ENCODE measurements around the gene P4HA1. TPM values are rescaled to one million over a fixed set of nuclear protein-coding genes. Genes with fewer than 3 reads are reported as not detected.

Gene P4HA1
- total and polyA plus RNA-seq, 7 experiments from 2014 or later = 10.5 to 74.7 (median 14.7) TPM

GRCh38 chr10:73097305-73097670 is 622 bp upstream of the P4HA1 start:
- peak overlapping the region; percentile 91 to 97 (median 96) for H3K4me3 Mint-ChIP-seq
- H3K27me3 Mint-ChIP-seq = peaks cover 0 to 3% (median 0%) of the 10 kb centered on the region in 5 donors
- no peaks in the 10 kb centered on the region for H3K27me3 ChIP-seq (ENCODE audit: control insufficient read depth in 2 of 2, insufficient read depth in 2 of 2, low read length in 2 of 2)
- peak overlapping the region; percentile 76 to 98 (median 92) for H3K27ac Mint-ChIP-seq
- peaks cover 0 to 12% of the 10 kb centered on the region in 2 donors for H3K4me1 ChIP-seq (ENCODE audit: control insufficient read depth in 2 of 2, insufficient read depth in 2 of 2, low read length in 2 of 2)
- DNase-seq = no peak
- peaks cover 0 to 8% (median 0%) of the 10 kb centered on the region in 3 experiments for H3K36me3 ChIP-seq (ENCODE audit: control insufficient read depth in 2 of 3, insufficient read depth in 3 of 3, low read length in 3 of 3)
- peaks cover 0 to 5% (median 5%) of the 10 kb centered on the region in 5 donors for H3K36me3 Mint-ChIP-seq
- H3K9me3 Mint-ChIP-seq = no peaks in the 10 kb centered on the region
- ChIA-PET CTCF (interaction anchor here (0.6 to 3.3 kb wide), 17 partner anchors 11 to 274 kb away, joined by 3 to 46 read pairs (median 5); partner anchors contain the start of genes FAM149B1 and NUDT13), POLR2A (interaction anchor here (0.5 to 3.0 kb wide), 10 partner anchors 13 to 156 kb away, joined by 3 to 33 read pairs (median 4); partner anchors contain the start of genes DNAJC9, ECD, FAM149B1 and MRPS16)
- peak overlapping the region; percentile 60 for H3K4me3 ChIP-seq (ENCODE audit: low read length)
- H3K4me1 Mint-ChIP-seq = peaks cover 13 to 39% (median 33%) of the 10 kb centered on the region in 7 donors
- H3K27ac ChIP-seq (ENCODE audit: low read depth, low read length) = peak overlapping the region; percentile 97
- ATAC-seq = no peak
- H3K9me3 ChIP-seq (ENCODE audit: control insufficient read depth in 2 of 3, low read length in 3 of 3) = no peaks in the 10 kb centered on the region
- intact Hi-C loops (cut with micrococcal nuclease) = loop anchor here (1.0 to 5.0 kb wide), 11 partner anchors 13 to 1055 kb away; partner anchors contain the start of genes NUDT13 (in 2 of the 2), ADK (in 1 of the 2), AP3M1 (in 1 of the 2) and CFAP70 (in 1 of the 2)

GRCh38 chr10:73096041-73096448 is 621 bp downstream of the P4HA1 start:
- H3K27me3 Mint-ChIP-seq = peaks cover 0 to 3% (median 0%) of the 10 kb centered on the region in 5 donors
- Histone ChIP-seq H3K36me3 (ENCODE audit: control insufficient read depth in 2 of 3, insufficient read depth in 3 of 3, low read length in 3 of 3) (peaks cover 0 to 8% (median 0%) of the 10 kb centered on the region in 3 experiments), H3K27ac (ENCODE audit: low read depth, low read length) (peak overlapping the region; percentile 97), H3K4me3 (ENCODE audit: low read length) (peak overlapping the region; percentile 60), H3K4me1 (ENCODE audit: control insufficient read depth in 2 of 2, insufficient read depth in 2 of 2, low read length in 2 of 2) (peaks cover 0 to 12% of the 10 kb centered on the region in 2 donors), H3K9me3 (ENCODE audit: control insufficient read depth in 2 of 3, low read length in 3 of 3) (no peaks in the 10 kb centered on the region), H3K27me3 (ENCODE audit: control insufficient read depth in 2 of 2, insufficient read depth in 2 of 2, low read length in 2 of 2) (no peaks in the 10 kb centered on the region)
- ATAC-seq (peak; percentile 44), DNase-seq (peak; percentile 53 to 73 (median 67))
- H3K9me3 Mint-ChIP-seq = no peaks in the 10 kb centered on the region
- POLR2A ChIA-PET = interaction anchor here (0.7 to 3.0 kb wide), 13 partner anchors 12 to 1162 kb away, joined by 3 to 33 read pairs (median 4); partner anchors contain the start of genes DNAJC9, ECD, FAM149B1 and NUDT13
- intact Hi-C loops (cut with micrococcal nuclease) = loop anchor here (1.0 to 5.0 kb wide), 15 partner anchors 37 to 1056 kb away; partner anchors contain the start of genes DNAJB12 (in 2 of the 2), DNAJC9 (in 2 of the 2), ECD (in 2 of the 2) and FAM149B1 (in 2 of the 2)
- peaks cover 0 to 6% (median 0%) of the 10 kb centered on the region in 5 donors for H3K36me3 Mint-ChIP-seq
- peaks cover 13 to 47% (median 40%) of the 10 kb centered on the region in 7 donors for H3K4me1 Mint-ChIP-seq
- H3K4me3 Mint-ChIP-seq = peak overlapping the region; percentile 91 to 97 (median 96)
- CTCF ChIA-PET = interaction anchor here (0.6 to 3.3 kb wide), 13 partner anchors 13 to 1486 kb away, joined by 3 to 46 read pairs (median 5); partner anchors contain the start of genes DNAJC9 and FAM149B1
- peak overlapping the region; percentile 76 to 98 (median 92) for H3K27ac Mint-ChIP-seq

- ChIA-PET POLR2A (interaction anchor here (0.6 to 3.0 kb wide), 16 partner anchors 11 to 1191 kb away, joined by 3 to 33 read pairs (median 3); partner anchors contain the start of genes DNAJC9, ECD, FAM149B1 and NUDT13), CTCF (interaction anchor here (0.6 to 3.3 kb wide), 13 partner anchors 13 to 1487 kb away, joined by 3 to 46 read pairs (median 4); partner anchors contain the start of gene DNAJC9)
- Mint-ChIP-seq H3K27me3 (peaks cover 0 to 3% (median 0%) of the 10 kb centered on the region in 5 donors), H3K4me1 (peaks cover 13 to 47% (median 40%) of the 10 kb centered on the region in 7 donors), H3K4me3 (peak overlapping the region; percentile 91 to 97 (median 96)), H3K27ac (peak overlapping the region; percentile 76 to 98 (median 92)), H3K36me3 (peaks cover 0 to 6% (median 0%) of the 10 kb centered on the region in 5 donors), H3K9me3 (no peaks in the 10 kb centered on the region)
- H3K9me3 ChIP-seq (ENCODE audit: control insufficient read depth in 2 of 3, low read length in 3 of 3) = no peaks in the 10 kb centered on the region
- H3K4me3 ChIP-seq (ENCODE audit: low read length) = peak overlapping the region; percentile 60
- H3K27me3 ChIP-seq (ENCODE audit: control insufficient read depth in 2 of 2, insufficient read depth in 2 of 2, low read length in 2 of 2) = no peaks in the 10 kb centered on the region
- DNase-seq (peak in 8 of 9 donors; percentile 17 to 50 (median 42)), ATAC-seq (no peak)
- intact Hi-C loops (cut with micrococcal nuclease) = loop anchor here (1.0 to 5.0 kb wide), 16 partner anchors 19 to 1057 kb away; partner anchors contain the start of genes DNAJB12 (in 2 of the 2), DNAJC9 (in 2 of the 2), ECD (in 2 of the 2) and FAM149B1 (in 2 of the 2)
- H3K36me3 ChIP-seq (ENCODE audit: control insufficient read depth in 2 of 3, insufficient read depth in 3 of 3, low read length in 3 of 3) = peaks cover 0 to 8% (median 0%) of the 10 kb centered on the region in 3 experiments
- peaks cover 0 to 12% of the 10 kb centered on the region in 2 donors for H3K4me1 ChIP-seq (ENCODE audit: control insufficient read depth in 2 of 2, insufficient read depth in 2 of 2, low read length in 2 of 2)
- peak overlapping the region; percentile 97 for H3K27ac ChIP-seq (ENCODE audit: low read depth, low read length)
These were observed 1.1 kb downstream of the P4HA1 start for GRCh38 chr10:73095481-73096021.

GRCh38 chr10:73094986-73095480 is 1.6 kb downstream of the P4HA1 start:
- ChIA-PET CTCF (interaction anchor here (0.6 to 3.3 kb wide), 8 partner anchors 12 to 674 kb away, joined by 3 to 46 read pairs (median 6); partner anchors contain the start of gene DNAJC9), POLR2A (interaction anchor here (0.6 to 3.0 kb wide), 11 partner anchors 15 to 1192 kb away, joined by 3 to 33 read pairs (median 5); partner anchors contain the start of genes DNAJC9, ECD, FAM149B1 and NUDT13)
- Mint-ChIP-seq H3K4me1 (peaks cover 13 to 47% (median 40%) of the 10 kb centered on the region in 7 donors), H3K27me3 (peaks cover 0 to 3% (median 0%) of the 10 kb centered on the region in 5 donors), H3K4me3 (peak overlapping the region; percentile 91 to 97 (median 96)), H3K27ac (peak overlapping the region; percentile 76 to 98 (median 92)), H3K36me3 (peaks cover 0 to 6% (median 0%) of the 10 kb centered on the region in 5 donors), H3K9me3 (no peaks in the 10 kb centered on the region)
- H3K4me1 ChIP-seq (ENCODE audit: control insufficient read depth in 2 of 2, insufficient read depth in 2 of 2, low read length in 2 of 2) = peaks cover 0 to 12% of the 10 kb centered on the region in 2 donors
- DNase-seq (no peak), ATAC-seq (no peak)
- H3K36me3 ChIP-seq (ENCODE audit: control insufficient read depth in 2 of 3, insufficient read depth in 3 of 3, low read length in 3 of 3) = peaks cover 0 to 8% (median 0%) of the 10 kb centered on the region in 3 experiments
- H3K4me3 ChIP-seq (ENCODE audit: low read length) = peak overlapping the region; percentile 60
- H3K27ac ChIP-seq (ENCODE audit: low read depth, low read length) = peak overlapping the region; percentile 97
- no peaks in the 10 kb centered on the region for H3K9me3 ChIP-seq (ENCODE audit: control insufficient read depth in 2 of 3, low read length in 3 of 3)
- intact Hi-C loops (cut with micrococcal nuclease) = loop anchor here (2.0 to 5.0 kb wide), 3 partner anchors 18 to 1057 kb away; partner anchors contain the start of genes ADK (in 1 of the 2), AP3M1 (in 1 of the 2) and MCU (in 1 of the 2)
- H3K27me3 ChIP-seq (ENCODE audit: control insufficient read depth in 2 of 2, insufficient read depth in 2 of 2, low read length in 2 of 2) = no peaks in the 10 kb centered on the region

- H3K36me3 Mint-ChIP-seq = peaks cover 0 to 7% (median 0%) of the 10 kb centered on the region in 5 donors
- H3K27me3 Mint-ChIP-seq = peaks cover 0 to 3% (median 0%) of the 10 kb centered on the region in 5 donors
- CTCF ChIA-PET = interaction anchor here (0.5 to 3.3 kb wide), 4 partner anchors 19 to 63 kb away, joined by 3 to 46 read pairs (median 6); no protein-coding TSS in a partner anchor
- H3K27me3 ChIP-seq (ENCODE audit: control insufficient read depth in 2 of 2, insufficient read depth in 2 of 2, low read length in 2 of 2) = no peaks in the 10 kb centered on the region
- H3K4me1 Mint-ChIP-seq = peaks cover 13 to 47% (median 40%) of the 10 kb centered on the region in 7 donors
- peak overlapping the region in 7 of 10 donors; percentile 39 to 97 (median 93) for H3K4me3 Mint-ChIP-seq
- H3K9me3 Mint-ChIP-seq = no peaks in the 10 kb centered on the region
- peaks cover 0 to 8% (median 0%) of the 10 kb centered on the region in 3 experiments for H3K36me3 ChIP-seq (ENCODE audit: control insufficient read depth in 2 of 3, insufficient read depth in 3 of 3, low read length in 3 of 3)
- H3K4me1 ChIP-seq (ENCODE audit: control insufficient read depth in 2 of 2, insufficient read depth in 2 of 2, low read length in 2 of 2) = peaks cover 0 to 12% of the 10 kb centered on the region in 2 donors
- DNase-seq (no peak), ATAC-seq (no peak)
- no peaks in the 10 kb centered on the region for H3K9me3 ChIP-seq (ENCODE audit: control insufficient read depth in 2 of 3, low read length in 3 of 3)
- peak overlapping the region; percentile 97 for H3K27ac ChIP-seq (ENCODE audit: low read depth, low read length)
- POLR2A ChIA-PET = interaction anchor here (1.0 to 3.0 kb wide), 3 partner anchors 16 to 44 kb away, joined by 3 to 33 read pairs (median 4); partner anchors contain the start of gene NUDT13
- H3K4me3 ChIP-seq (ENCODE audit: low read length) = no peak overlapping the region
- intact Hi-C loops (cut with micrococcal nuclease) = loop anchor here in 1 of 2 donors (2.0 kb wide), 2 partner anchors 17 to 401 kb away; partner anchors contain the start of gene MCU
- peak overlapping the region in 5 of 9 donors; percentile 14 to 98 (median 24) for H3K27ac Mint-ChIP-seq
These were observed 2.5 kb downstream of the P4HA1 start for GRCh38 chr10:73093922-73094850.

Measured in naive thymus-derived CD4-positive, alpha-beta T cell (primary cell).